ENCODE measurements around the gene HPS5.
"Not testable (repeated sequence)": the region's sequence is repeated elsewhere in the genome, so short reads cannot be mapped to it uniquely, and the experiment has no call there.

HPS5 gene

GRCh38 chr11:18321969-18322711 lies at the start of gene HPS5, which contains the start of gene GTF2H1:
Gene HPS5, minus strand, starts transcription at chr11:18322140. Its CDS starts 4,282 bp downstream, at chr11:18317858.
Gene GTF2H1, plus strand, starts transcription at chr11:18322567. Its CDS starts 10,508 bp downstream, at chr11:18333075.
- in situ Hi-C loops (cut with HindIII; ENCODE audit: low sequenced_read_pairs) = no loop called here

- in situ Hi-C loops (cut with HindIII; ENCODE audit: low sequenced_read_pairs) = no loop called here
These were observed 49.3 kb upstream of the HPS5 start for GRCh38 chr11:18371279-18371678.

- in situ Hi-C loops (cut with HindIII; ENCODE audit: low sequenced_read_pairs) = no loop called here
These were observed 47.5 kb upstream of the HPS5 start for GRCh38 chr11:18369398-18369797.

GRCh38 chr11:18368221-18368620 lies 46.3 kb upstream of the HPS5 start:
- in situ Hi-C loops (cut with HindIII; ENCODE audit: low sequenced_read_pairs) = no loop called here

- in situ Hi-C loops (cut with HindIII; ENCODE audit: low sequenced_read_pairs) = no loop called here
These were observed 45.5 kb upstream of the HPS5 start for GRCh38 chr11:18367431-18367830.

- in situ Hi-C loops (cut with HindIII; ENCODE audit: low sequenced_read_pairs) = no loop called here
These were observed 44.3 kb upstream of the HPS5 start for GRCh38 chr11:18366286-18366685.

- in situ Hi-C loops (cut with HindIII; ENCODE audit: low sequenced_read_pairs) = no loop called here
These were observed 43.8 kb upstream of the HPS5 start for GRCh38 chr11:18365741-18366140.

GRCh38 chr11:18364495-18365073 lies 42.6 kb upstream of the HPS5 start:
- in situ Hi-C loops (cut with HindIII; ENCODE audit: low sequenced_read_pairs) = no loop called here

- in situ Hi-C loops (cut with HindIII; ENCODE audit: low sequenced_read_pairs) = no loop called here
These were observed 39.2 kb upstream of the HPS5 start for GRCh38 chr11:18361154-18361553.

GRCh38 chr11:18358646-18359045 lies 36.7 kb upstream of the HPS5 start:
- in situ Hi-C loops (cut with HindIII; ENCODE audit: low sequenced_read_pairs) = no loop called here

GRCh38 chr11:18352581-18352980 lies 30.6 kb upstream of the HPS5 start:
- in situ Hi-C loops (cut with HindIII; ENCODE audit: low sequenced_read_pairs) = no loop called here

- in situ Hi-C loops (cut with HindIII; ENCODE audit: low sequenced_read_pairs) = no loop called here
These were observed 25.7 kb upstream of the HPS5 start for GRCh38 chr11:18347471-18348125.

- in situ Hi-C loops (cut with HindIII; ENCODE audit: low sequenced_read_pairs) = no loop called here
These were observed 11.0 kb upstream of the HPS5 start for GRCh38 chr11:18332891-18333290.

GRCh38 chr11:18332302-18332701 lies 10.4 kb upstream of the HPS5 start:
- in situ Hi-C loops (cut with HindIII; ENCODE audit: low sequenced_read_pairs) = no loop called here

GRCh38 chr11:18330921-18331320 lies 9.0 kb upstream of the HPS5 start:
- in situ Hi-C loops (cut with HindIII; ENCODE audit: low sequenced_read_pairs) = no loop called here

- in situ Hi-C loops (cut with HindIII; ENCODE audit: low sequenced_read_pairs) = no loop called here
These were observed 7.4 kb upstream of the HPS5 start for GRCh38 chr11:18329196-18329870.

- in situ Hi-C loops (cut with HindIII; ENCODE audit: low sequenced_read_pairs) = no loop called here
These were observed 2.4 kb upstream of the HPS5 start for GRCh38 chr11:18324381-18324780.

GRCh38 chr11:18323881-18324280 lies 1.9 kb upstream of the HPS5 start:
- in situ Hi-C loops (cut with HindIII; ENCODE audit: low sequenced_read_pairs) = not testable (repeated sequence)

GRCh38 chr11:18322818-18323570 lies 1.1 kb upstream of the HPS5 start:
- in situ Hi-C loops (cut with HindIII; ENCODE audit: low sequenced_read_pairs) = no loop called here

- in situ Hi-C loops (cut with HindIII; ENCODE audit: low sequenced_read_pairs) = no loop called here
These were observed 367 bp downstream of the HPS5 start for GRCh38 chr11:18321578-18321968.

GRCh38 chr11:18320617-18321016 lies 1.3 kb downstream of the HPS5 start:
- in situ Hi-C loops (cut with HindIII; ENCODE audit: low sequenced_read_pairs) = no loop called here

Measured in DLD1 (cell line).